Keratinocyte (primary cell): ENCODE data around the gene MRPS23. TPM values are rescaled to one million over a fixed set of nuclear protein-coding genes. Genes with fewer than 3 reads are reported as not detected.

ENCODE experiments used
- DNase-seq: peaks from one replicate; pipeline ENCODE4 v3.0.0-alpha.2; 2011; ENCODE audit warnings: low read depth, missing footprints, low spot score
- FAIRE-seq: peaks from 2 replicates; lab custom pipeline; 2011; peaks lifted over from hg19 to GRCh38; lab: Jason Lieb, UNC
- H2AFZ ChIP-seq: 2 replicates; pipeline ENCODE4 v1.6.0; 2012; ENCODE audit warnings: low read length, control low read depth, inconsistent platforms; ENCODE audit not compliant: control insufficient read depth
- H3K27ac ChIP-seq: 2 replicates; pipeline ENCODE4 v1.5.1; 2011; ENCODE audit warnings: low read length; ENCODE audit not compliant: control insufficient read depth, insufficient read depth
- H3K27me3 ChIP-seq: 3 replicates; pipeline ENCODE4 v1.6.0; 2011; ENCODE audit warnings: low read length; ENCODE audit not compliant: control insufficient read depth, insufficient read depth; ENCODE audit errors: extremely low read depth
- H3K36me3 ChIP-seq, 2 experiments: 2 replicates in 1 of 2; 3 replicates in 1 of 2; pipeline ENCODE4 v1.5.1; 2011; ENCODE audit warnings: low read length in 2 of 2, mild to moderate bottlenecking in 1 of 2; ENCODE audit not compliant: control insufficient read depth in 2 of 2, insufficient read depth in 2 of 2; ENCODE audit errors: extremely low read depth in 1 of 2
- H3K4me1 ChIP-seq: 3 replicates; pipeline ENCODE4 v1.5.1; 2011; ENCODE audit warnings: low read length; ENCODE audit not compliant: control insufficient read depth, insufficient read depth; ENCODE audit errors: extremely low read depth
- H3K4me2 ChIP-seq: 3 replicates; pipeline ENCODE4 v1.6.0; 2011; ENCODE audit warnings: low read depth, low read length; ENCODE audit not compliant: control insufficient read depth, insufficient read depth; ENCODE audit errors: extremely low read depth
- H3K4me3 ChIP-seq, 3 experiments: fragments of 200-600 bp in 1 of 3; sonication (generic) in 1 of 3; 2 replicates in 2 of 3; 3 replicates in 1 of 3; pipeline ENCODE4 v1.5.1; 2011 to 2016; ENCODE audit warnings: low read length in 3 of 3, mild to moderate bottlenecking in 3 of 3, control low read depth in 2 of 3, inconsistent platforms in 1 of 3, low read depth in 1 of 3, mixed read lengths in 1 of 3, mixed run types in 1 of 3, moderate library complexity in 1 of 3; ENCODE audit not compliant: control insufficient read depth in 2 of 3, insufficient read depth in 2 of 3; ENCODE audit errors: extremely low read depth in 1 of 3
- H3K79me2 ChIP-seq: 2 replicates; pipeline ENCODE4 v1.6.0; 2012; ENCODE audit warnings: low read length; ENCODE audit not compliant: control insufficient read depth, insufficient read depth
- H3K9ac ChIP-seq: 3 replicates; pipeline ENCODE4 v1.6.0; 2011; ENCODE audit warnings: low read length; ENCODE audit not compliant: control insufficient read depth, insufficient read depth; ENCODE audit errors: extremely low read depth
- H3K9me1 ChIP-seq: 3 replicates; pipeline ENCODE4 v1.6.0; 2011; ENCODE audit warnings: low read length; ENCODE audit not compliant: control insufficient read depth, insufficient read depth; ENCODE audit errors: extremely low read depth
- H3K9me3 ChIP-seq: 2 replicates; pipeline ENCODE4 v1.5.1; 2012; ENCODE audit warnings: low read depth, low read length; ENCODE audit not compliant: control insufficient read depth
- H4K20me1 ChIP-seq: 3 replicates; pipeline ENCODE4 v1.6.0; 2011; ENCODE audit warnings: low read length; ENCODE audit not compliant: control insufficient read depth, insufficient read depth; ENCODE audit errors: extremely low read depth
- CTCF ChIP-seq, 3 experiments: IDR thresholded peaks in 1 of 3; conservative IDR thresholded peaks in 1 of 3; optimal IDR thresholded peaks in 1 of 3; 2 replicates in 2 of 3; 3 replicates in 1 of 3; pipeline versions ENCODE3 to v1.5.1; 2011; ENCODE audit warnings: low read length in 3 of 3, mild to moderate bottlenecking in 3 of 3, moderate library complexity in 2 of 3, control low read depth in 1 of 3, inconsistent platforms in 1 of 3; ENCODE audit not compliant: insufficient read depth in 2 of 3; ENCODE audit errors: extremely low read depth in 1 of 3
- EZH2 ChIP-seq: IDR thresholded peaks from one replicate; pipeline ENCODE4 v1.6.1; 2012; ENCODE audit warnings: inconsistent platforms, mild to moderate bottlenecking, low read length, moderate library complexity
- dilution Hi-C: fragments of 300-500 bp; cut with MboI; formaldehyde crosslinking; loops from one replicate; pipeline ENCODE4 v1.7.0; 2020; ENCODE audit warnings: low sequenced_read_pairs; ENCODE audit not compliant: extremely low pct_ligation_motif_present
- polyA plus RNA-seq, 5 experiments: library from polyadenylated mRNA; depleted of rRNA in 3 of 5; stranded (reverse) in 3 of 5; stranded (forward) in 1 of 5; unstranded in 1 of 5; fragments of >200 nt; gene quantifications; 1 replicate in 1 of 5; 2 replicates in 3 of 5; 3 replicates in 1 of 5; pipeline versions ENCODE4 v1.2.1 to v1.2.3, GENCODE V29; 2011 to 2012; ENCODE audit warnings: missing spikeins in 2 of 5, low read depth in 1 of 5, low replicate concordance in 1 of 5

Gene MRPS23
- polyA plus RNA-seq, 1 donor (not counting 4 experiments of a cell fraction or from before 2014, with no cell fraction given) = 57.3 TPM

GRCh38 chr17:57794841-57795240 is 55.0 kb downstream of the MRPS23 start:
- TF ChIP-seq CTCF (optimal IDR thresholded peaks at IDR 0.05 in 1 of 3, IDR thresholded peaks at IDR 0.05 in 1 of 3, conservative IDR thresholded peaks at IDR 0.05 in 1 of 3; ENCODE audit: extremely low read depth in 1 of 3, insufficient read depth in 2 of 3, low read length in 3 of 3) (no peak), EZH2 (no peak)
- no peak for FAIRE-seq
- dilution Hi-C loops = no loop called here

GRCh38 chr17:57788725-57789124 is 61.1 kb downstream of the MRPS23 start:
- FAIRE-seq = no peak

More at GRCh38 chr17:57794841-57795240, 55.0 kb downstream of the MRPS23 start:
- no peaks in the 10 kb centered on the region for H3K9me1 ChIP-seq
- H3K4me1 ChIP-seq = no peaks in the 10 kb centered on the region
- H3K4me2 ChIP-seq = no peak overlapping the region
- H3K27ac ChIP-seq = no peak overlapping the region
- H4K20me1 ChIP-seq = no peaks in the 10 kb centered on the region
- no peak overlapping the region for H3K4me3 ChIP-seq
- H3K27me3 ChIP-seq = peaks cover 3% of the 10 kb centered on the region
- DNase-seq = no peak
- H3K9ac ChIP-seq = no peak overlapping the region
- no peaks in the 10 kb centered on the region for H3K79me2 ChIP-seq
- no peak overlapping the region for H2AFZ ChIP-seq
- no peaks in the 10 kb centered on the region for H3K9me3 ChIP-seq
- no peaks in the 10 kb centered on the region for H3K36me3 ChIP-seq

More at GRCh38 chr17:57788725-57789124, 61.1 kb downstream of the MRPS23 start:
- DNase-seq = no peak
- Histone ChIP-seq H3K79me2 (no peaks in the 10 kb centered on the region), H3K27me3 (peaks cover 36% of the 10 kb centered on the region), H3K9ac (no peak overlapping the region), H3K27ac (no peak overlapping the region), H3K4me2 (no peak overlapping the region), H3K9me3 (no peaks in the 10 kb centered on the region), H4K20me1 (no peaks in the 10 kb centered on the region), H2AFZ (no peak overlapping the region), H3K4me1 (no peaks in the 10 kb centered on the region), H3K36me3 (no peaks in the 10 kb centered on the region), H3K4me3 (no peak overlapping the region), H3K9me1 (no peaks in the 10 kb centered on the region)
- dilution Hi-C loops = no loop called here
- no peak for TF ChIP-seq EZH2
- TF ChIP-seq CTCF (optimal IDR thresholded peaks at IDR 0.05 in 1 of 3, IDR thresholded peaks at IDR 0.05 in 1 of 3, conservative IDR thresholded peaks at IDR 0.05 in 1 of 3; ENCODE audit: extremely low read depth in 1 of 3, insufficient read depth in 2 of 3, low read length in 3 of 3) = no peak
